Inferior parietal cortex (tissue), 1 donor: ENCODE results near the gene ZP3.
"Not testable (repeated sequence)": the region's sequence is repeated elsewhere in the genome, so short reads cannot be mapped to it uniquely, and the experiment has no call there.

Experiments used
- DNase-seq: peaks from one replicate; pipeline ENCODE4 v3.0.0-alpha.2; 2016; ENCODE audit errors: extremely low spot score

ZP3 gene

GRCh38 chr7:76424413-76425111, at the start of gene ZP3:
Gene ZP3 (plus strand): TSS chr7:76424950. CDS start chr7:76424965, 15 bp downstream.
- DNase-seq = no peak

- DNase-seq = no peak
Observed at GRCh38 chr7:76375251-76375650, 49.5 kb upstream of the ZP3 start.

- no peak for DNase-seq
Observed at GRCh38 chr7:76377186-76377918, 47.4 kb upstream of the ZP3 start.

- no peak for DNase-seq
Observed at GRCh38 chr7:76380623-76380966, 44.2 kb upstream of the ZP3 start.

GRCh38 chr7:76381814-76382213, 42.9 kb upstream of the ZP3 start:
- DNase-seq = no peak

- DNase-seq = no peak
Observed at GRCh38 chr7:76383089-76383944, 41.4 kb upstream of the ZP3 start.

GRCh38 chr7:76386691-76387260, 38.0 kb upstream of the ZP3 start:
- DNase-seq = no peak

- DNase-seq = not testable (repeated sequence)
Observed at GRCh38 chr7:76387789-76388188, 37.0 kb upstream of the ZP3 start.

GRCh38 chr7:76390092-76390491, 34.7 kb upstream of the ZP3 start:
- DNase-seq = no peak

- DNase-seq = no peak
Observed at GRCh38 chr7:76392531-76393115, 32.1 kb upstream of the ZP3 start.

GRCh38 chr7:76393116-76394031, 31.4 kb upstream of the ZP3 start:
- DNase-seq = peak; percentile 90

GRCh38 chr7:76394957-76395356, 29.8 kb upstream of the ZP3 start:
- no peak for DNase-seq

GRCh38 chr7:76395605-76395964, 29.2 kb upstream of the ZP3 start:
- DNase-seq = not testable (repeated sequence)

- DNase-seq = no peak
Observed at GRCh38 chr7:76395965-76396726, 28.6 kb upstream of the ZP3 start.

- DNase-seq = no peak
Observed at GRCh38 chr7:76396864-76397263, 27.9 kb upstream of the ZP3 start.

- DNase-seq = peak; percentile 48
Observed at GRCh38 chr7:76397409-76398183, 27.2 kb upstream of the ZP3 start.

GRCh38 chr7:76400248-76400647, 24.5 kb upstream of the ZP3 start:
- DNase-seq = no peak

- not testable (repeated sequence) for DNase-seq
Observed at GRCh38 chr7:76403097-76403496, 21.7 kb upstream of the ZP3 start.
